NCI-H187 treated with DMSO at 0.1 percent for 48 hours (cell line): ENCODE results near the gene ATP6V1G3.
"Not testable (repeated sequence)": the region's sequence is repeated elsewhere in the genome, so short reads cannot be mapped to it uniquely, and the experiment has no call there.

ENCODE experiments used
- DNase-seq: peaks from one replicate; lab custom pipeline; 2025; lab: John Stamatoyannopoulos, UW

The ATP6V1G3 gene, protein sequence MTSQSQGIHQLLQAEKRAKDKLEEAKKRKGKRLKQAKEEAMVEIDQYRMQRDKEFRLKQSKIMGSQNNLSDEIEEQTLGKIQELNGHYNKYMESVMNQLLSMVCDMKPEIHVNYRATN

GRCh38 chr1:198540580-198540979, at the start of gene ATP6V1G3:
TSS of gene ATP6V1G3 (minus strand) at chr1:198540680. CDS start at chr1:198540650, 30 bp downstream.
- DNase-seq = no peak

- DNase-seq = no peak
Measured at GRCh38 chr1:198588845-198589244, 48.4 kb upstream of the ATP6V1G3 start.

DNA sequence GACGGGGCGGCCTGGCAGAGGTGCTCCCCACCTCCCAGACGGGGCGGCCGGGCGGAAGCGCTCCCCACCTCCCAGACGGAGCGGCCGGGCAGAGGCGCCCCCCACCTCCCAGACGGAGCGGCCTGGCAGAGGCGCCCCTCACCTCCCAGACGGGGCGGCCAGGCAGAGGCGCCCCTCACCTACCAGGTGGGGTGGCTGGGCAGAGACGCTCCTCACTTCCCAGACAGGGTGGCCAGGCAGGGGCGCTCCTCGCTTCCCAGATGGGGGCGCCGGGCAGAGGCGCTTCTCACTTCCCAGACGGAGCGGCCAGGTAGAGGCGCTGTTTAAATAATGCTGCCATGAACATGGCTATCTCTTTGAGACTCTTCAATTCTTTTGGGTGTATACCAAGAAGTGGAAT, 43.7 kb upstream of the ATP6V1G3 start:
- no peak for DNase-seq

DNA sequence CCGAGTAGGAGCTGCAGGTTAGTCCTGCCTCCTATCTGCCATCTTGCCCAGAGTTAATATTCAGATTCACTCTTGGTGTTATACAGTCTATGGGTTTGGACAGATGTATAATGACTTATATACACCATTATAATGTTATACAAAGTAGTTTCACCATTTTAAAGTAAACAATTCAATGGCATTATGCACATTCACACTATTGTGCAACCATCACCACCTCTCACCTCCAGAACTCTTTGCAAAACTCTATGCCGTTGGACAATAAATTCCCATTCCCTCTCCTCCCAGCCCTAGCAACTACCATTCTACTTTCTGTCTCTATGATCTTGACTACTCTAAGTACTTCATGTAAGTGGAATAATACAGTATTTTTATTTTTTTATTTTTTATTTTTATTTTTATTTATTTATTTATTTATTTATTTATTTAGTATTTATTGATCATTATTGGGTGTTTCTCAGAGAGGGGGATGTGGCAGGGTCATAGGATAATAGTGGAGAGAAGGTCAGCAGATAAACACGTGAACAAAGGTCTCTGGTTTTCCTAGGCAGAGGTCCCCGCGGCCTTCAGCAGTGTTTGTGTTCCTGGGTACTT, 42.8 kb upstream of the ATP6V1G3 start:
- not testable (repeated sequence) for DNase-seq

DNA sequence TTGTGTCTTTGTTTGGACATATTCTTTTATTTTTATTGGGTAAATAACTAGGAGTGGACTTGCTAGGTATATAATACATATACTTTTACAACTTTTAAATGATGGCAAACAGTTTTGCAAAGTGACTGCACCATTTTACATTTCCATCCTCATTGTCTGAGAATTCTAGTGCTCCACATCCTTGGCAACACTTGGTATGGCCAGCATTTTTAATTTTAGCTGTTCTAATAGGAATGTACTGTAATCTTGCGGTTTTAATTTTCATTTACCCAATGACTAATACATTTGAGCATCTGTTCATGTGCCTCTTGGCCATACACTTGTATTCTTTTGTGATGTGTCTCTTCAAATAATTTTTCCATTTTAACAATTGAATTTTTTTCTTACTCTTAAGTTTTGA, 37.0 kb upstream of the ATP6V1G3 start:
- DNase-seq = no peak

DNA sequence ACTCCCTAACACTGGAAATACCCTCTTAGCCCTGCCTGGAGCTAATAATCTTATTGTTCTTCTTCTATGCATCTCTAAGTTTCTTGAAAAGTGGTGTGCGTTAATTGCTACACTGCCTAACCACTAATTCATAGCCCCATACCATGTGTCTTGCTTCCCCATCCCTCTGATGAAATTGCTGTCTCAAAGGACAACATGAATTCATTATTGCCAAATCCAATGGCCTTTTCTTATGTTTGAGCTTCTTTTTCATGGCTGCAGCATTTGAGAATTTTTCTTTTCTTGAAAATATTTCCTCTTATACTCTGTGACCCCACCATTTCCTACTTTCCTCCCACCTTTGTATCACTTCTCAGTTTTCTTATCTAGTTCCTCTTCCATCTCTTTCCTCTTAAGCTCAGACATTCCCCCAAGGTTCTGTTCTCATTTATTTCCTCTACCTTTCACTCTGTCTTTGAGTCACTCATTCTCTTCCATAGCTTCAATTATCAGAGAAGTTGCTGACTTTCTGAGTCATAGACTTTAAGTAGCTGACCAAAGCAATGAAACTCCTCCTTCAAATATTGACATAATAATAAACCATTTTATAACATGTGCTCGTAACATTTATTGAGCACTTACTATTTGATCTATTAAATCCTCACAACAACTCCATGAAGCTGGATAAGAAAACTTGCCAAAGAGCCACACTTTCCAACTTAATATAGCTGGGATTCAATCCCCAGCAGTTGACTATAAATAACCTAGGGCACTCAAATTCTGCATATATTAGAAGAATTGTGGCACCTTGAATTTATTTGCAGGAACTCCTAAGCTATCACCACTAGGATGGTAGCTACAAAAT, 35.5 kb upstream of the ATP6V1G3 start:
- no peak for DNase-seq

DNA sequence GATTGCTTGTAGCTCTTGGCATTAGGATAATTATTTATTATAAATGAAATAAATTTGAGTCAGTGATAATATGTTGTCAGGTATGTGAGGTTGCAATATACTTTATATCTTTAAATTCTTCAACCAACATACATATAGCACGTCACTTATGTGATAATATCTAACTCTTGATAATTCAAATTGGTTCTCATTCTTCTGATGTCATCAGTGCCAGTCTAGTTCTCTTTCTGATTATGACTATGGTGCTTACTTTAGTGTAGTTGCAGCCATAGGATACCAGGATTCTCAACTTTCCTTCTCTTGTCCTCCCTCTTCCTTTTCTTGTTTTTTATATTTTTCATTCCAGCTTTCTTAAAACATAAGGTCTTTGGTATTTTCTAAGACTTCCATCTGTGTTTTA, 34.8 kb upstream of the ATP6V1G3 start:
- no peak for DNase-seq

GRCh38 chr1:198574325-198574724, 33.8 kb upstream of the ATP6V1G3 start:
- no peak for DNase-seq

DNA sequence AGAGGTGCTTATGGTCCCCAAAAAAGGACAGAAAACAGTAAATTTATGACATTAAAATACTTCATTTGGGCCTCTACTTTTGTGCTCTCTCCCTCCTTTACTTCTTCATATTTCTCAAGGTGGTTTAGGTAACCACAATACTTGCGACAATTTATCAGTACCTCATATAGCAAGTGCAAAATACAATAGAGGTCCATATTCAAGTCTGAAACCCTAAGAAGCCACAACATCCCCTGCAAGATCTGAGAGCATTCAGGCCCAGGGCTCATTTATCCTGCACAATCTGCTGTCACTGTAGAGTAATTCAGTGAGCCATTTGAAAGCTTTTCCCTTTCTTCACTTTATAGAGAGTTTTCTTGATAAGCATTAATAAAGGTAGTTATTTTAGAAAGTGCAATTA, 24.2 kb upstream of the ATP6V1G3 start:
- no peak for DNase-seq

DNA sequence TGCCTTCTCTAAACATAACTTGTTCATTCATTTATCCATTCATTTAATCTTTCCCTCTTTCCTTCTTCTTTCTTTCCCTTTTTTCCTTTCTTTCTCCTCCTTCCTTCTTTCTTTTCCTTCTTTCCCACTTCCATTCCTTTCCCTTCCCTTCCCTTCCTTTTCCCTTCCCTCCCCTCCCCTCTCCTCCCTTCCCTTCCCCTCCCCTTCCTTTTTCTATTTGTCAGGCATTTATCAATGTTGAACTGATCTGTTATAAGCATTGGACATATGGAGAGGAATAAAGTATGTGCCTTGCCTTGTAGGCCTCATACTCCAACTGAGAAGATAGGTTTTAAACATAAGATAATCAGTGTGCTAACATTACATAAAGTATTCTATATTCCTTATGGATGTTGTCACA, 23.7 kb upstream of the ATP6V1G3 start:
- no peak for DNase-seq

DNA sequence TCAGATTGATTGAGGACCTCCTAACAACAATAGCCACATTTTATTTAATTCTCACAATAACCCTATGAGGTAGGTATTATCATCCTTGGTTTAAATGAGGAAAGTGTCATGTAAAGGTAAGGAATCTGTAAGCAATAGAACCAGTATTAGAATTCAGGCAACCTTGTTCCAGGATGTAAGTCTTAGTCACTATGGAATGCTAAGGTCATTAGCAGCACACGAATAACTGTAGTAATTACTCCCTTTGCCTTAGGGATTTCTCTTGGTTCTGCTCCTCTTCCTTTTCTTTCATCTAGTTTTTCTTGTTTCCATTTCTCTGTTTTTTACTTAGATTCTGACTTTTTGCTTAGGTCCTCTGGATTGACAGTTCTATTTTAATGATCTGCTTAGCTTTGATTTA, 23.1 kb upstream of the ATP6V1G3 start:
- no peak for DNase-seq

GRCh38 chr1:198560161-198560560, 19.7 kb upstream of the ATP6V1G3 start:
- no peak for DNase-seq

- DNase-seq = no peak
Measured at GRCh38 chr1:198559362-198559761, 18.9 kb upstream of the ATP6V1G3 start.

GRCh38 chr1:198558402-198558801, 17.9 kb upstream of the ATP6V1G3 start:
- DNase-seq = no peak

DNA sequence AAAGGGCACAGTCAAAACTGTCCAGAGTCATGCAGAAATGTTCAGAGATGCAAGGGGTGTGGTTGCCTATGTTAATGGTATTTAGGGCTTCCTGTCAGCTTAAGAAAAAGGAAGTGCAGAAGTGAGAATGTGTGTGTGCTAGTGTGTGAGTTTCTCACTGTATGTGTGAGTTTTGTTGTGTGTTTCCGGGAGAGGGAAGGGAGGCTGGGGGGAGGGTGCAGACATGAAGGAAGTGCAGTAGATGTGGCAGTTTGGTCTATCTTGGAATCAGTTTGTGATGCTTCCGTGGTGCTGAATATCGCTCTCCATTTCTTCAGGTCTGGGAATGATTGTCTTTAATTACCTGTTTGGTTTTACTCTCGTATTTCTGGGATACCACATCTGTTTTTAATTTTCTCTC, 16.5 kb upstream of the ATP6V1G3 start:
- no peak for DNase-seq

DNA sequence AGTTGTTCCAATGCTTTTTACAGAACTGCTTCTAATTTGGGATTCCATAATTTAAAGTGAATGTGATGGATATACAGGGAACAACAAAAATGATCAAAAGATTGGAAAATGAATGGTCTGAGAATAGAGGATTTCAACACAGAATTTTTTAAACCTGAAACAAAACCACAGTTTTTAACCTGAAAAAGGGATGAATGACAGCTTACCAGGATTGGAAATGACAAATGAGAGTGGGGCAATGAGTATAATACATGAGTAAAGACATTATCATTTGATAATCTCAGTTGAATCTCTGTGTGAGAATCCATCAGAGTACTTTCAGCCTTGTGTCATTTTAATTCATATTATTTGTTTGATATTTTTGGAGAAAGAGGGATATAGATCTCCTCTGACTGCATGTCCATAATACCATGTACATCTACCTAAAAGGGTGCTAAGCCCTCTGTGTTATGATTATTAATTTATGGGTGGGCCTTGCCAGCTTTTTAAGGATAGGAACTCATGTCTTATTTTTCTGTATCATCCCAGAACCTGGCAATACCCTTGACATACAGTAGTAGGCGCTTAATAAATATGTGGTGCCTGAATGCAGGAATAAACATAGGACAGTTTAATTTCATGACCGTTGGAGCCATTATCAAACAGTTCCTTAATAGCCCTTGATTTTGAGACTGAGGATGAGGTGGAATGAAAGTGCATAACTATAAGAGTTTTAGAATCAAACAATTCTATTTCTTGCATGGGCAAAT, 12.4 kb upstream of the ATP6V1G3 start:
- DNase-seq = no peak

GRCh38 chr1:198550941-198551524, 10.6 kb upstream of the ATP6V1G3 start:
- no peak for DNase-seq

- no peak for DNase-seq
Measured at GRCh38 chr1:198549866-198550265, 9.4 kb upstream of the ATP6V1G3 start.

DNA sequence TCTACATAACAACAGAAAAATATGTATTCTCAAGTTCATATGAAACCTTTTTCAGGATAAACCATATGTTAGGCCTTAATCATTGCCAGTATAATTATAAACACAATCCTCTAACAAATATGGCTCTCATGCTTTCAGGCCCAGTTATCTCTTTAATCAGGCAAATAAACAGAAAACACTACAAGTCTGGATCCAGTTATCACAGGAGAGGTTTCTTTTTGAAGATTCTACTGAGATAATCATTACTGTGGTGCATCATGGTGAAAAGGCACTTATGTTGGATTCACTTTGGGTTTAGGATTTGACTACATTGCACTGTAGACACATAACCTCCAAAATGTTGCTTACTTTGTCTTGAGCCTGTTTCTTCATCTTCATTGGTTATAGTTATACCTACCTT, 8.4 kb upstream of the ATP6V1G3 start:
- DNase-seq = no peak

GRCh38 chr1:198545156-198545555, 4.7 kb upstream of the ATP6V1G3 start:
- no peak for DNase-seq

- peak; percentile 3 for DNase-seq
Measured at GRCh38 chr1:198544265-198544664, 3.8 kb upstream of the ATP6V1G3 start.

DNA sequence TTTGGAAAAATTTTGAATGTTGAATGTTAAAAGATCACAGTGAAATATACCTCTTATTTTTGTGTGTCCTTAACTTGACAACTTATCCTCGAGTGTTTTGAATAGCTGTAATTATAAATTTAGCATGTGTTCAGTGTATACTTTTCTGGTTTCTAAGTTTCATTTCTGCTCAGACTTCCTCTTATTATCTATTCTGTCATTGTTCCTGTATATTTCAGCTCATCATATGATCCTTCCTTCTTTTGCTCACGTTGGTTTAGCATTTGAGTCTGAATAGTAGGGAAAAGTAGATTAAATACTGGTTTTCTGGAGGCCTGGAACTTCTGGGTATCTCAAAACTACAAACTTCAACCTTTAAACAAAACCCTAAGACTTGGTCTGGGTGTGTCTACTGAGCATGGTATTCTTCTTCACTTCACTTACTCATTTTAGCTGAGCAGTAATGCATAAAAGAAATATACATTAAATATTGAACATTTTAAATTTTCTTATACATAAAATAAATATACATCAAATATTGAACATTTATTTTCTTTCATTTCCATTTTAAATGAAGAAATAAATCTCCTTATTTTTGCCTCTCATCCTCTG, 3.3 kb upstream of the ATP6V1G3 start:
- no peak for DNase-seq
